GM23248 (cell line): ENCODE data around the gene STRA8. TPM values are rescaled to one million over a fixed set of nuclear protein-coding genes. Genes with fewer than 3 reads are reported as not detected.

Experiments used
- DNase-seq: peaks from one replicate; pipeline ENCODE4 v3.0.0-alpha.2; 2015
- H2AFZ ChIP-seq: fragments of 200-600 bp; sonication (generic); 2 replicates; pipeline ENCODE4 v1.6.1; 2016; ENCODE audit warnings: antibody characterized with exemption
- H3F3A ChIP-seq: fragments of 200-600 bp; sonication (generic); 2 replicates; pipeline ENCODE4 v1.6.1; 2016; ENCODE audit warnings: mild to moderate bottlenecking, antibody characterized with exemption, mixed run types; ENCODE audit not compliant: insufficient read depth
- H3K27ac ChIP-seq: fragments of 200-600 bp; sonication (generic); 2 replicates; pipeline ENCODE4 v1.5.1; 2016; ENCODE audit warnings: mild to moderate bottlenecking
- H3K27me3 ChIP-seq: fragments of 200-600 bp; sonication (generic); replicated peaks from 2 replicates; pipeline ENCODE4 v1.6.1; 2016; ENCODE audit warnings: mild to moderate bottlenecking; ENCODE audit not compliant: insufficient read depth
- H3K36me3 ChIP-seq: fragments of 200-600 bp; sonication (generic); 2 replicates; pipeline ENCODE4 v1.6.1; 2016; ENCODE audit warnings: low read depth, mild to moderate bottlenecking
- H3K4me1 ChIP-seq: fragments of 200-600 bp; sonication (generic); 2 replicates; pipeline ENCODE4 v1.6.1; 2016; ENCODE audit warnings: mild to moderate bottlenecking; ENCODE audit not compliant: insufficient read depth
- H3K4me2 ChIP-seq: fragments of 200-600 bp; sonication (generic); one replicate; pipeline ENCODE4 v1.6.1; 2016; ENCODE audit warnings: mild to moderate bottlenecking; ENCODE audit not compliant: unreplicated experiment
- H3K4me3 ChIP-seq: fragments of 200-600 bp; sonication (generic); 2 replicates; pipeline ENCODE4 v1.5.1; 2016; ENCODE audit warnings: mild to moderate bottlenecking
- H3K79me2 ChIP-seq: fragments of 200-600 bp; sonication (generic); 2 replicates; pipeline ENCODE4 v1.6.1; 2016; ENCODE audit warnings: mild to moderate bottlenecking; ENCODE audit not compliant: insufficient read depth
- H3K9ac ChIP-seq: fragments of 200-600 bp; sonication (generic); 2 replicates; pipeline ENCODE4 v1.6.1; 2016; ENCODE audit warnings: mild to moderate bottlenecking
- H3K9me2 ChIP-seq: fragments of 200-600 bp; sonication (generic); 2 replicates; pipeline ENCODE4 v1.6.1; 2016; ENCODE audit warnings: mixed run types, mild to moderate bottlenecking, moderate library complexity; ENCODE audit not compliant: insufficient read depth
- H3K9me3 ChIP-seq: fragments of 200-600 bp; sonication (generic); one replicate; pipeline ENCODE4 v1.6.1; 2017; ENCODE audit warnings: low read depth
- H4K20me1 ChIP-seq: fragments of 200-600 bp; sonication (generic); 2 replicates; pipeline ENCODE4 v1.6.0; 2016; ENCODE audit not compliant: insufficient read depth
- EZH2 ChIP-seq: fragments of 200-600 bp; sonication (generic); IDR thresholded peaks from 2 replicates; pipeline ENCODE4 v1.6.1; 2018; ENCODE audit warnings: antibody characterized with exemption, mild to moderate bottlenecking; ENCODE audit not compliant: insufficient read depth, poor library complexity, severe bottlenecking
- EZH2phosphoT487 ChIP-seq: fragments of 200-600 bp; sonication (generic); IDR thresholded peaks from 2 replicates; pipeline ENCODE4 v1.6.1; 2018; ENCODE audit warnings: antibody characterized with exemption, moderate library complexity, mild to moderate bottlenecking, low read depth; ENCODE audit not compliant: insufficient read depth
- WGBS, 2 experiments: methylation state at CpG; one replicate each; pipeline ENCODE4 v1.1.6; 2015 to 2017; ENCODE audit warnings: low lambda C conversion rate in 2 of 2, low coverage in 1 of 2; ENCODE audit errors: missing lambda C conversion rate in 2 of 2; 5-methylcytosine and 5-hydroxymethylcytosine counted together
- in situ Hi-C: fragments of 300-500 bp; cut with MboI; formaldehyde crosslinking; loops from 2 replicates; pipeline ENCODE4 v1.15.0; 2020
- microRNA-seq: library from miRNA; unstranded; fragments of <30 nt; microRNA quantifications from one replicate; pipeline ENCODE4, GENCODE V29; 2016; ENCODE audit warnings: borderline number of aligned reads
- polyA plus RNA-seq: library from polyadenylated mRNA; unstranded; fragments of >200 nt; fragmentation: Nextera tagmentation; extraction: Ambion mirVana; gene quantifications from 2 replicates; pipeline ENCODE4 v1.2.1, GENCODE V29; 2016
- small RNA-seq: library from RNA; depleted of rRNA; stranded (forward); fragments of <200 nt; gene quantifications from one replicate; pipeline ENCODE3, GENCODE V24; 2014; ENCODE audit warnings: low read depth, low replicate concordance
- total RNA-seq: library from RNA; depleted of rRNA; stranded (reverse); fragments of >200 nt; shearing (Covaris generic); gene quantifications from 2 replicates; pipeline ENCODE4 v1.2.3, GENCODE V29; 2014; rRNA removed

Gene STRA8
- total and polyA plus RNA-seq, 2 experiments from 2014 or later: not detected

DNA sequence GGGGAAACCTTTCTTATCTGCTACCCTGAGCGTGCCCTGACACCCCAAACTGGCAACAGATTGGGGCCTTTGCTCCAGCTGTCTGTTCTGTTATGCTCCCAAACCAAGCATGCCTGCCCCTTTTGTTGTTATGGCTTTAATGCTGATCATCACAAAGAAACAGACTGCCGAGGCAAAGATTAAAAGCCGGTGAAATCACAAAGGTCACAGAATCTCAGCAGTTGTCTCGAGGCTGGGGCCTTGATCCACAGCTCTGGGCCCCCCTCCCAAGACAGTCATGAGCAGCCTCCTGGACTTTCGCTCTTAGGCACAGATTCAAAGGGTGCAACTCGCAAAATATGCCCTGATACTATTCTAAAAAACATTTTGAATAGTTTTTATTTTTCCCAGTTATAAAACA, 65.6 kb downstream of the STRA8 start:
- H3K36me3 ChIP-seq: no peaks in the 10 kb centered on the region
- no peak overlapping the region for H2AFZ ChIP-seq
- in situ Hi-C loops: loop anchor here (25.0 kb wide), 1 partner anchor 263 kb away; the partner anchor contains the start of gene NUP205
- H3F3A ChIP-seq: peaks cover 15% of the 10 kb centered on the region
- no peaks in the 10 kb centered on the region for H3K27me3 ChIP-seq
- no peaks in the 10 kb centered on the region for H3K9me2 ChIP-seq
- H3K27ac ChIP-seq: no peak overlapping the region
- DNase-seq: no peak
- no peak overlapping the region for H3K4me3 ChIP-seq
- peaks cover 12% of the 10 kb centered on the region for H3K4me1 ChIP-seq
- H3K79me2 ChIP-seq: no peaks in the 10 kb centered on the region
- no peaks in the 10 kb centered on the region for H3K9me3 ChIP-seq
- TF ChIP-seq EZH2 (no peak), EZH2phosphoT487 (no peak)
- no peak overlapping the region for H3K9ac ChIP-seq
- WGBS, 2 experiments: 60 to 72% methylated on average over 6 of the region's 6 CpGs
- no peaks in the 10 kb centered on the region for H4K20me1 ChIP-seq
- H3K4me2 ChIP-seq: no peak overlapping the region

DNA sequence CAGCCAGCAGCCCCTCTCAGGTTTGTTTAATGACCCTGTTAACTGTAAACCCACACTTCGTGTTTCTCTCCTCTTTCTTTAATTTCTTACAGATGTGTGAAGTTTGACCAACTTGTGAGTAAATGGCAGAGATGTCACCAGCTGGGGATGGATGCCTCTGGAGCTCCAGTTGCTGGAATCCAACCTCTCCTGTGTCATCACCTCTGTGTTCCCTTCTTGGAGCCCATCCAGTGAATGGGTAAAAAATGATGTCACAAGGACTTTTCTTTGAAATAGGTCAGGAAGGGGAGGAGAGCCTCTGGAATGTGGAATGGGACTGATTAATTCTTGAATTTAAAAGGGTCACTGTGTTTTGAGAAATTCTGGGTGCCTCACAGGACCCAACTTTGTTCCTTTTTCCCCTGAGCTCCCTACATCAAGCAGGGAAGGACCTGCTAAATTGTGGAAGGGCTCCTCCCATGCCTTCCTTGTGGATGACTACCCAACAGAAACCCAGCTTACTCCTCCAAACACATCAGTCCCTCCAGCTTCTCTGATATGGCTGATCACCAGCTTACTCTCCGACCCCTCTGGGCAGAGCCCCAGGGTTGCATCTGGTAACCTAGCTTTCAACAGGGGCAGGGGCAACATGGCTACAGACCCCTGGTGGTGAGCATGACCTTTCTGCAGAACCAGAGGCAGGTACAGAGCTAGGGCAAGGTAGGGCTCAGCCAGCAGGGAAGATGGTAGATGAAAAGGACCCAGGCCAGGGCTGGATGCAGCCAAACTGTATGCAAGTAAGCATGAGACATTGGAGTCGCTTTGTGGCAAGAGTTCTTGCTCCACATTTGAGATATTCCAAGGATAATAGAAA, 67.5 kb downstream of the STRA8 start:
- Histone ChIP-seq H3K79me2 (no peaks in the 10 kb centered on the region), H3K27ac (no peak overlapping the region)
- in situ Hi-C loops: no loop called here

More for the DNA sequence above, 67.5 kb downstream of the STRA8 start:
- Histone ChIP-seq H3K4me2 (peak overlapping the region; percentile 4), H3K27me3 (no peaks in the 10 kb centered on the region), H3K9ac (no peak overlapping the region), H3F3A (peaks cover 15% of the 10 kb centered on the region), H3K36me3 (no peaks in the 10 kb centered on the region), H3K9me2 (no peaks in the 10 kb centered on the region), H4K20me1 (no peaks in the 10 kb centered on the region), H3K4me3 (no peak overlapping the region), H3K4me1 (peaks cover 12% of the 10 kb centered on the region), H2AFZ (no peak overlapping the region), H3K9me3 (no peaks in the 10 kb centered on the region)
- peak; percentile 64 for DNase-seq
- no peak for TF ChIP-seq EZH2phosphoT487
- TF ChIP-seq EZH2: no peak
- WGBS, 2 experiments: 39 to 44% methylated on average over 3 of the region's 3 CpGs

Small RNA genes lying within 50 kb of the gene (microRNA-seq; reads per million reads assigned to microRNA genes)
- not detected for gene MIR6509

Small RNA genes lying within 50 kb of the gene (small RNA-seq; reads per million reads assigned to genes)
- gene MIR6509: not detected

Other genes starting within 250 kb of the STRA8 start
- 2.4 TPM in 2 replicates for gene AGBL3, start 247.3 kb upstream of the STRA8 start, total RNA-seq
- 1.4 and 1.5 TPM in 2 replicates for gene AGBL3, start 247.3 kb upstream of the STRA8 start, polyA plus RNA-seq
- 1.6 and 4.4 TPM in 2 replicates for gene TMEM140, start 85.8 kb upstream of the STRA8 start, total RNA-seq
- 6.1 and 6.5 TPM in 2 replicates for gene TMEM140, start 85.8 kb upstream of the STRA8 start, polyA plus RNA-seq
- gene CYREN, start 63.1 kb upstream of the STRA8 start, total RNA-seq: 37.3 and 40.4 TPM in 2 replicates
- gene CYREN, start 63.1 kb upstream of the STRA8 start, polyA plus RNA-seq: 38.3 and 38.7 TPM in 2 replicates
- 3.4 and 8.3 TPM in 2 replicates for gene WDR91, start 22.3 kb upstream of the STRA8 start, total RNA-seq
- 4.1 and 5.4 TPM in 2 replicates for gene WDR91, start 22.3 kb upstream of the STRA8 start, polyA plus RNA-seq